PFSK-1 (cell line): ENCODE results near the gene RHOXF2B. TPM values are rescaled to one million over a fixed set of nuclear protein-coding genes. Genes with fewer than 3 reads are reported as not detected.
"Not testable (repeated sequence)": the region's sequence is repeated elsewhere in the genome, so short reads cannot be mapped to it uniquely, and the experiment has no call there.

Source experiments
- FOXP2 ChIP-seq: optimal IDR thresholded peaks from 2 replicates; pipeline ENCODE3; 2011; ENCODE audit warnings: borderline replicate concordance, control low read depth, inconsistent platforms; ENCODE audit not compliant: insufficient read depth; ENCODE audit errors: extremely low read length, extremely low read depth
- POLR2AphosphoS5 ChIP-seq: IDR thresholded peaks from 2 replicates; pipeline ENCODE4 v1.6.1; 2012; ENCODE audit warnings: low read depth, mild to moderate bottlenecking, control low read depth, low read length, moderate library complexity
- SIN3A ChIP-seq: IDR thresholded peaks from 2 replicates; pipeline ENCODE4 v1.6.1; 2012; ENCODE audit warnings: mild to moderate bottlenecking, low read length, moderate library complexity, borderline replicate concordance; ENCODE audit not compliant: insufficient read depth
- TAF1 ChIP-seq: IDR thresholded peaks from 2 replicates; pipeline ENCODE4 v1.6.1; 2012; ENCODE audit warnings: low read length, control low read depth, borderline replicate concordance; ENCODE audit not compliant: insufficient read depth
- polyA plus RNA-seq: library from polyadenylated mRNA; unstranded; fragments of >200 nt; gene quantifications from one replicate; pipeline ENCODE4 v1.2.1, GENCODE V29; 2012; ENCODE audit warnings: low read depth, missing spikeins; ENCODE audit not compliant: insufficient read length
- TF ChIP-seq, protein P1 (sequence below), 2 experiments: IDR thresholded peaks; 2 replicates each; pipeline versions ENCODE4 v1.6.1 to v1.8.0; 2011 to 2012; ENCODE audit warnings: low read depth in 2 of 2, low read length in 2 of 2, control low read depth in 1 of 2, inconsistent platforms in 1 of 2, mild to moderate bottlenecking in 1 of 2, moderate library complexity in 1 of 2; ENCODE audit not compliant: insufficient read depth in 1 of 2

RHOXF2B gene
- polyA plus RNA-seq = not detected

DNA sequence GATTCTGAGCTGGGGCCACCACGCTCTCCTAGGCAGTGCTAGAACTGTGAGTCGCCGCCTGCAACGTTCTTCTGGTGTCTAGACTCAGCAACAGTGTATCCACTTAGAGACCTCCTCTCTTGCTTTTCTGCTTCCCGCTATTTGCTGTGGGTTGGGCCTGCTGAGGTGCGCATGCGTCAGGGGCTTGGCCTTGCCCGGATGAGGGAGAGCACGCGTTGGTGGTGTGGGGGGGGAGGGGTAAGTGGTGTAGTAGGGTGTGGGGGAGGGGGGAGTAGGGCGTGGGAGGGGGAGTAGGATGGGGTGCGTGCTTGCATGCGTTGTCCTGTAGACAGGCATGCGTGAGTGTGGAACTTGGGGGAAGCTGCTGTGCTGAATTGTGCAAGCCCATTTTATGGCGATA, at the start of gene RHOXF2B:
Gene RHOXF2B, minus strand, starts transcription at position 101 of the 400 bp plus-strand sequence. CDS start 138 bp downstream, outside the sequence.
- not testable (repeated sequence) for TF ChIP-seq TAF1, SIN3A, POLR2AphosphoS5

DNA sequence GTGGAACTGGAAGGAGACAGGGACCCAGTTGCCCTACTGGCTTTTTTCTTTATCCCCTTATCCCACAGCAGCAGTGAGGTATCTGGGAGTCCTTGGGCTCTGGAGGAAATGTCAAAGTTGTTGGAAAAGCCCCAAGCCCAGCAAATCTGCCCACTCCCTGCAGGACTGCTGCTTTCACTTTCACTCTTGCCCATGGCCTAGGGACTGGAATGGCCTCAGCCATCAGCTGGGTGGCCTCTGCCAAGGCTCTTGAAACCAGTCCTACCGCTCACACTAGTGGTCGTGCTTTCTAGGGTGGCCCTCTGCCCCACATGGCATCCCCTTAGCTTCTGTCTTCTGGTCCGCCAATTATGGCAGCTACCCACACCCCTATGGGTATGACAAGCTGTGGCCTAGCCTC, 48.0 kb upstream of the RHOXF2B start:
- TF ChIP-seq FOXP2 = no peak

DNA sequence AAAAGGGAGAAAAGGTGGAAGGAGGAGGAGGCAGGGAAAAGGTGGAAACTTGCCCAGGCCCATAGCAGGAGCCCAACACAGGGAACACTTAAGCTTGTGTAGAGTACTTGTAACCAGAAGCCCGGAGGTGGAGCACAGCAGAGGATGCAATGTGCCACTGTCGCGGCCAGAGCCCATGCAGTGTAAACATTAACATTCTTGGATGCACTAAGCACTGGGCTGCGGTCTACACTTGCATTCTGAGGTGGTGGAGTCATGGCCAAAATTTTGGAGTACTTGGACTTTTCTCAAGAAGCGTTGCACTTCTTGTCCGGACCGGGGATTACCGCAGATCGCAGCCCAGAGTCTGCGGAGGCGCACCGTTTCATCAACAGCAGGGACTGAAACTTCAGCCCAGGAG, 42.7 kb upstream of the RHOXF2B start:
- TF ChIP-seq TAF1 = no peak
- TF ChIP-seq POLR2AphosphoS5 = no peak
- TF ChIP-seq FOXP2 = no peak
- no peak for TF ChIP-seq SIN3A
- TF ChIP-seq, protein P1, sequence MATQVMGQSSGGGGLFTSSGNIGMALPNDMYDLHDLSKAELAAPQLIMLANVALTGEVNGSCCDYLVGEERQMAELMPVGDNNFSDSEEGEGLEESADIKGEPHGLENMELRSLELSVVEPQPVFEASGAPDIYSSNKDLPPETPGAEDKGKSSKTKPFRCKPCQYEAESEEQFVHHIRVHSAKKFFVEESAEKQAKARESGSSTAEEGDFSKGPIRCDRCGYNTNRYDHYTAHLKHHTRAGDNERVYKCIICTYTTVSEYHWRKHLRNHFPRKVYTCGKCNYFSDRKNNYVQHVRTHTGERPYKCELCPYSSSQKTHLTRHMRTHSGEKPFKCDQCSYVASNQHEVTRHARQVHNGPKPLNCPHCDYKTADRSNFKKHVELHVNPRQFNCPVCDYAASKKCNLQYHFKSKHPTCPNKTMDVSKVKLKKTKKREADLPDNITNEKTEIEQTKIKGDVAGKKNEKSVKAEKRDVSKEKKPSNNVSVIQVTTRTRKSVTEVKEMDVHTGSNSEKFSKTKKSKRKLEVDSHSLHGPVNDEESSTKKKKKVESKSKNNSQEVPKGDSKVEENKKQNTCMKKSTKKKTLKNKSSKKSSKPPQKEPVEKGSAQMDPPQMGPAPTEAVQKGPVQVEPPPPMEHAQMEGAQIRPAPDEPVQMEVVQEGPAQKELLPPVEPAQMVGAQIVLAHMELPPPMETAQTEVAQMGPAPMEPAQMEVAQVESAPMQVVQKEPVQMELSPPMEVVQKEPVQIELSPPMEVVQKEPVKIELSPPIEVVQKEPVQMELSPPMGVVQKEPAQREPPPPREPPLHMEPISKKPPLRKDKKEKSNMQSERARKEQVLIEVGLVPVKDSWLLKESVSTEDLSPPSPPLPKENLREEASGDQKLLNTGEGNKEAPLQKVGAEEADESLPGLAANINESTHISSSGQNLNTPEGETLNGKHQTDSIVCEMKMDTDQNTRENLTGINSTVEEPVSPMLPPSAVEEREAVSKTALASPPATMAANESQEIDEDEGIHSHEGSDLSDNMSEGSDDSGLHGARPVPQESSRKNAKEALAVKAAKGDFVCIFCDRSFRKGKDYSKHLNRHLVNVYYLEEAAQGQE (IDR thresholded peaks at IDR 0.05; ENCODE audit: insufficient read depth in 1 of 2, low read depth in 2 of 2, low read length in 2 of 2) = no peak

DNA sequence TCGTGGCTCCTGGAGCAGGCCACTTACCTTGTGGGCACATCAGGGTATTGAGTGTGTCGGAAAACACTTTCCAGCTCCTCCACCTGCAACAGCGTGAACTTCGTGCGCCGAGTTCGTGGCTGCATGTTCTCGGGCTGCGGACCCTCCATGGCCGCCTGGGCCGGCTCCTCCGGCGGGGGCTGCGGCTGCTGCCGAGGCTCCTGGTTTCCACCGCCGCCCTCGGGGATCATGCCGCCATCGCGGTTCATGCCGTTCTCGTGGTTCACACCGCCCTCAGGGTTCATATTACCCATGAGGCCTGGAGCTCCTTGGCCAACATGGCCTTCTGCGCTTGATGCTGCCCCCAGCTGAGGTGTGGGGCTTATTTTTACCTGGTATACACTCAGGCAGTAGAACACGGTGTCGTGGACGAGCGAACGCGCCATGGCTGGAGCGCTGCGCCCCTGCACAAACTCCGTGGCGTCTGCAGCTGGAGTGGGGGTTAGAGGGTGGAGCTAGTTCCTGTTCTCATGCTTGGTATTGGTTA, 38.0 kb upstream of the RHOXF2B start, which contains the start of gene RHOXF1:
Gene RHOXF1, minus strand, starts transcription at position 476 of the 526 bp plus-strand sequence. Its CDS starts 51 bp downstream, at position 425.
- TF ChIP-seq FOXP2 (no peak), POLR2AphosphoS5 (no peak), SIN3A (no peak), TAF1 (no peak)
- TF ChIP-seq, protein P1 (IDR thresholded peaks at IDR 0.05; ENCODE audit: insufficient read depth in 1 of 2, low read depth in 2 of 2, low read length in 2 of 2) = no peak

DNA sequence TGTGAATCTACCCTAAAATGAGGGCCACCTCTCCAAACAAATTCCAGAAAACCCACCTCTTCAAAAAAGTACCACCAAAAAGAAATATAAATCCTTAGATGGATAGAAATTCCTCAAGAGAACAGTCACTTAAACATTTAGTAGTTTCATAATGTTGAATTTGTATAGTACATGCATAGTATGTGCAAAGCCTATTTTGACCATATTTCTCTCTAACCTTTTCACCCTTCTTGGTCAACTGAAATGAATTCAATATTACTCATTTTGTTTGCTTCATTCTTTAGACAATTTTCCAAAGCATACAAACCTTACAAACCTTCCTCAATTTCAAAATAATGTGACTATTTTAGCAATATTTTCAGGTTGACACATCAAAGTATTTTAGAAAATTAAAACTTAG, 34.1 kb upstream of the RHOXF2B start:
- TF ChIP-seq TAF1 = no peak
- TF ChIP-seq, protein P1 (IDR thresholded peaks at IDR 0.05; ENCODE audit: insufficient read depth in 1 of 2, low read depth in 2 of 2, low read length in 2 of 2) = no peak

DNA sequence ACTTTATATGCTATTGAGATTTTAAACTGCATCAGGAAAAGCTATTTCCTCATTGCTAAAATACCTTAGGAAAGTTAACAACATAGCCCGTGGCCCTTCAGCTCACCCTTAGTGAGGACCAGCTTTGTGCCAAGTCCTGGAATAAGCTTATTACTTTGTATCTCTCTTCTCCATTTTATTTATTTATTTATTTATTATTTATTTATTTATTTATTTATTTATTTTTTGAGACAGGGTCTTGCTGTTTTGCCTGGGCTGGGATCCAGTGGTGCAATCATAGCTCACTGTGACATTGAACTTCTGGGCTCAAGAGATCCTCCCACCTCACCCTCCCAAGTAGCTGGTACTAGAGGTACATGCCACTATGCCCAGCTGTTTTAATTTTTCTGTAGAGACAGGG, 31.9 kb upstream of the RHOXF2B start:
- TF ChIP-seq TAF1 (no peak), FOXP2 (no peak), POLR2AphosphoS5 (no peak), SIN3A (no peak)
- TF ChIP-seq, protein P1 (IDR thresholded peaks at IDR 0.05; ENCODE audit: insufficient read depth in 1 of 2, low read depth in 2 of 2, low read length in 2 of 2) = no peak
